GM19372 (cell line): ENCODE data around the gene GNAZ.

Experiments
- ATAC-seq: cut with Tn5 transposase; IDR thresholded peaks from one replicate; pipeline ENCODE4 v1.9.1; 2021; ENCODE audit warnings: mild to moderate bottlenecking, low read depth, moderate library complexity; ENCODE audit not compliant: unreplicated experiment

The GNAZ gene

DNA sequence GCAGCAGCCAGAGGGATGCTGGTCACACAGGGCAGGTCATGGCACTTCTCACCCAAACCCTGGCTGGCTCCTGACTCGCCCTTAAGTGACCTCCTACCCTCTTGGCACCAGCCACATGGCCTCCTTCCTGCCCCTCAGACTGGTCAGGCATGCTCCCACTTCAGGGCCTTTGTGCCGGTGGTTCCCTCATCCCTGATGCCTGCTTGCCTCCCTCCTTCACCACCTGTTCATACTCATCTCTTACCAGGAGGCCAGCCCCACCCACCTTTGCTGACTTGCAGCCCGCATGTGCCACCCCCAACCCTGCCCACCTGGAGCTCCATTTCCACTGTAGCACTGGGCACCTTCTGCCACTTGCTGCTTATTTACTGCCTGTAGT lies 20.1 kb downstream of the GNAZ start:
- ATAC-seq = no peak

DNA sequence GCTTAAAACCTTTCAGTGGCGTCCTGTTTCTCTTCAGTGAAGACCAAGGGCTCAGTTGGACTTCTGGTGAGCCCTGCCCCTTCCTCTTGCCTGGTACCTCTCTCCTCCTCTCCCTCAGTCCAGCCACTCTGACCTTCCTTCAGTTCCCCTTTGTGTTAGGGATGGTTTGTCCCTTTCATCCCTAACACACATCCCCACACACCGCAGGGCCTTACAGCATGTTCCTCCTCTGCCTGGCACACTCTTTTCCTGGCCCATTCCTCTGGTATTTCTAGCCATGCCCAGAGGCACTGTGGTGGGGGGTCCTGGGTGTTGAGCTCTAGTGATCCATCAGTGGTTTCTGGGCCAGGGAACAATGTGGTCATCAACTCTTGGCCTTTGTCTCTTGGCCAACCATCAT lies 21.4 kb downstream of the GNAZ start:
- no peak for ATAC-seq

DNA sequence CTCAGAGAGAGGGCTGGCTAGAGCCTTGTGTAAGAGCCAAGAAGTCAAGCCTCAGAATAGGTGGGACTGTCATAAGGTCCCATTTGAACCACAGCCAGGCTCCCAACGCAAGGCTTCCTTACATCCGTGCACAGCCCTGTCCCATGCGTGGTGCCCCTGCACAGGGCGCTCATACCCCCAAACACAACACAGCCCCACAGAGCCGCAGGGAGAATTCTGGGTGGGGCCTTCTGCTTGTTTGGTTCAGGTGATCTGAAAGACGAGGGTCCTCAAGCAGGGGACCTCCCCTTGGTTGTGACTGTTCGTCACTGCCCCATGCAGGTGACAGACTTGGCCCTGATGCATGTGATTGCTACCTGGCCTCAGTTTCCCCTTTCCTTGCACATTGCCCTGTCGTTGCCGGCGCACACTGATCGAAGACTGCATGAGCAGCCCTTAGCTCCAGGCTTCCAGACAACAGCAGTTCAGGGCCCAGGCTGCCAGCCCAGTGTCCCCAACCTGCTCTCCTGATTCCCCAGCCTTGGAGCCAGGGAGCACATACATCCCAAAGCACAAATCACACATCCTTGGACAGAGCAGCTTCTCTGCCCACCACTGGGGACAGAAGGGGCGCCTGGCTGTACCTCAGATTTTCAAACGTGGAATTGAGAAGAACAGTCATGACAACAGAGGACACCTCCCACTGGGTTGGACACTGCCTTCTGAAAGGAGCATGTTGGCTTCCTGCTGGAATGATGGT lies 22.1 kb downstream of the GNAZ start:
- no peak for ATAC-seq

DNA sequence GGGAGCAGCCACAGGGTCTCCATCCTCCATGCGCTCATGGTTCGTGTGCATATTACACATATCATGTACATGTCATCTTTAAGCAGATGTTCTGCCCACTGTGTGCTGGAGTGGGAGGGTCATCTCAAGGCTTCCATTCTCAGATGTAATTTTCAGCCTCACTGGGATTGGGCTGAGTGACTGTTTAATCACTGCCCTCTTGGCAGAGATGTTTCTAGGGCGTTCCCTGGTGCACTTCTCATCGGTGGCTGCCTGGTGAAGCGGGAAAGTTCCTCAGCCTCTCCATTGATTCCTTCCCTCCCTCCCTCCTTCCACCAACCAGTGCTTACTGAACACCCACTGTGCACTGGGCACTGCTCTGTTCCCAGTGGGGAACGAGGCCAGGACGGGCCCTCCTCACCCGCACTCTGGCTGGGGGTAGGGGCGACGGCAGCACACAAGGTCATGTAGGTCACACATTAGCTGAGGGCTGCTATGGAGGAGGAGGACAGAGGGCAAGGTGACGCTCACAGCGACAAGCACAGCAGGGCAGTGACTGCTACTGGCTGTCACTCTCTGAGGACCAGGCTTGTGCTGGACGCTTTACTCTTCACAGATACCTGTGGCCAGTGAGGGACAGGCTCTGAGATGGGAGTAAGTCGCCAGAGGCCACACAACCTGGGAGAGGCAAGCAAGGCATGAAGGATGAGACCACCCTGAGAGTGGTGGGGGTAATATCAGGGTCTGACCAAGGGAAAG lies 22.9 kb downstream of the GNAZ start:
- ATAC-seq = no peak

DNA sequence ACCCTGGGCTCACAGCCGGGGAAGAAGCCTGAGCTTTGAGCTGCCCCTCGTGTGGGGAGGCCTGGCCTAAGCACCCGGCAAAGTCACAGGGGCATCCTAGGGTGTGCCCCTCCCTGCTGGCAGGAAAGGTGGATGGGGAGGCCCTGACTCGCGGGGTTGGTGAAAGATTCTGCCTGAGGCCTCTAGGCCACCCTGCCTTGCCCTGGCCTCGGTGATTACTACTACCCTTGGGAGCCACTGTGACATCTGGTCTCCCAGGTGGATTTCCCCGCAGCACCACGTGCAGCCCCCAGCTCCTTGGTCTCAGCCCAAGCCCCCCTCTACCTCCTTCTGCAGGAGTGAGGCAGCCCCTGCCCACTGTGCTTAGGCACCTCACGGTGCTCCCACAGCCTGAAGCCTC lies 23.9 kb downstream of the GNAZ start:
- no peak for ATAC-seq

DNA sequence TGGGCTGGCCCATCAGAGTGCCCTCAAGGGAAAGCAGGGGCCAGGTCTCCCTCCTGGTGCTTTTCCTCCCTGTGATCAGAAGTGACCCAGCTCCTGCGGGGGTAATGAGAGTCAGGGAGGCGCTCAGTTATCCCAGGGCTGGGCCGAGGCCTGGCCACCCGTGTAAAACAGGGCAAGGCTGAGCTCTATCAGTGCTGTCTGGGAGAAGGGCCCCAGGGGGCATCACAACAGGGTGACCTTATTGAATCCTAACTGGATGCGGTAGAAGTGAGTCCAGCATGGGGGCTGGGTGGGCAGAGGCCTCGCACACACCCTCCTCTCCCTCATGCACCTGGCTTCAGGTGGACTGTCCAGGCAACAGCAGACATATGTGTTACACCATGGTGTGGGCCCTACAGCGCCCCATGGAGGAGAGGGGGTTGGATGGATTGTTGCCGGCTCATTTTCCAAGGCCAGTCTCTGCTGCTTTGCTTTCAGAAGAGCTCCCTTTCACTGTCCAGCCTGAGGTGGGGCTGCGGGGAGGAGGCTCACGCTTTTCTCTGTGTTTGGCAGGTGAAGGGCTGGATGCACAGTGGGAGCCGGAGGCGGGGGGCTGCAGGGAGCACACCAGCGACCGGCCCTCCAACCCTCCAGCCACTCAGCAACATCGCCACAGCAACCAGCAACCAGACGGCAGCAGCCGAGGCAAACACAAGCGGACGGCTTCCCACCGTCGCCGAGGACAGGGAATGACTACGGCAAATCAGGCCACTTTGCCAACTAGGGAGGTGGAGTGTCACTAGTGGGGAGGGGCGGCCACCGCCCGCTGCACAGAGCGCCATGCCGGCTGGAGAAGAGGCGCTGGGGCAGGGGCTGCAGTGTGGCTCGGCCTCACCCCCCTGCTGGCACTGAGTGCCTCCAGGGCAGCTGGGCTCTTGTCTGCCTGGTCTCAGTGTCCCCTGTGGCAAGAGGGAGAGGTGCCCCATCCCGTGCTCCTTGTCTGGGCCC lies 24.7 kb downstream of the GNAZ start:
- no peak for ATAC-seq

DNA sequence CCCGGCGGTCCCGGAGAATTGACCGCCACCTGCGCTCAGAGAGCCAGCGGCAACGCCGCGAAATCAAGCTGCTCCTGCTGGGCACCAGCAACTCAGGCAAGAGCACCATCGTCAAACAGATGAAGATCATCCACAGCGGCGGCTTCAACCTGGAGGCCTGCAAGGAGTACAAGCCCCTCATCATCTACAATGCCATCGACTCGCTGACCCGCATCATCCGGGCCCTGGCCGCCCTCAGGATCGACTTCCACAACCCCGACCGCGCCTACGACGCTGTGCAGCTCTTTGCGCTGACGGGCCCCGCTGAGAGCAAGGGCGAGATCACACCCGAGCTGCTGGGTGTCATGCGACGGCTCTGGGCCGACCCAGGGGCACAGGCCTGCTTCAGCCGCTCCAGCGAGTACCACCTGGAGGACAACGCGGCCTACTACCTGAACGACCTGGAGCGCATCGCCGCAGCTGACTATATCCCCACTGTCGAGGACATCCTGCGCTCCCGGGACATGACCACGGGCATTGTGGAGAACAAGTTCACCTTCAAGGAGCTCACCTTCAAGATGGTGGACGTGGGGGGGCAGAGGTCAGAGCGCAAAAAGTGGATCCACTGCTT lies 25.5 kb downstream of the GNAZ start:
- ATAC-seq = no peak

DNA sequence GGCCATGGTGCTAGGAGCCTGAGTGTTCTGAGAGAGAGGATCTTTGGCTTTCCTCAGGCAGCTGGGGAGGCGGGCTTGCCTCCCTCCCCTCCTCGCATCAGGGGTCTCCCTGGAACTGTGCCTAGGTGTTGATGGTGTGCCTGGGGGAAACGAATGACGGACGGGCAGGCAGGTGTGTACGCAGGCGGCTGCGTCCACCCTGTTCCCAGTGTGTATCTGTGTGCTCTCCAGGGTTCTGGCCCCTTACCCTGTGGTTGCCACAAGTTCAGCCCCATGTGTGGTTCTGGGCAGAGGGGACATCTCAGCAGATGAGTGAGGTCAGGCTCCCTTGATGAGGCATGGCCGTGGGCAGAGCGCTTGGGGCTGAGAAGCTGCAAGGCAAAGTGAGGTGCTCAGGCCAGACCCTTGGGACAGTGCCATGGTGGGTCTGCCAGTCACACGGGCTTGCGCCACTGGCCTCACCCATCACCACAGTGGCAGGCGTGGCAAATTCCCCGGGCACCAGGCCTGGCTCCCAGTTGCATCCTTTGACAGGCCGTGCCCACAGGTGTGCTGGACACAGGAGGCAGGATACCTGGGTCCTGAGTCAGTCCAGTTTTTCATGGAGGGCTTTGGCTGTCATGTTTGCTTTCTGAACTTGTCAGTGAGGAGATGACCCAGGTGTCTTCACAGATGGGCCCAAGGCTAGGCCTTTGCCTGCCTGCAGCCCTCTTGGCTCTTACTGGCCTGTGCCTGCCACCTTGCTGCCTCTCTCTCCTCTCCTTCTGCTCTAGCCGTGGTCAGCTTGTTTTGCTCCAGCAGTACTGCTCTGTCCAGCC lies 27.3 kb downstream of the GNAZ start:
- ATAC-seq = no peak

DNA sequence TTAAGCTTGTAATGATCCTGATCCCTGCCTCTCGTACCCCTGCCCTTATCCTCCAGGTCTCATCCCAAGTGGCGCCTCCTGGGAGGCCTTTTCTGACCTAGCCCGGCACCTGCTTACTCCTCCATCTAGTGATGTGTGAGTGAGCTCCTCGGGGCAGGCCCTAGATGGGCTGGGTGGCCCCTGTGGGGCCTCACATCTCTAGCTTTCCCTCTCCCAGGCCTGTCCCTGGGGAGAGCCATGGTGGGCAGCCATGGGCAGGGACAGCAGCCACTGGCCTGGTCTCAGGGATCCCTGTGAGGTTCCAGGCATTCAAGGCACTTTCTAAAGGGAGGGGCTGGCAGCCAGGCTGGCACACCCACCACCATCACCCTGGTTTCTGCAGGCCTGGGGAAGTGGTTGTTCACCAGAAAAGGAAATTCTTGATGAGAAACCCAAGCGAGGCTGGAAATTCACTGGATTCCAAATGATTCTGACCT lies 27.9 kb downstream of the GNAZ start:
- ATAC-seq = no peak

DNA sequence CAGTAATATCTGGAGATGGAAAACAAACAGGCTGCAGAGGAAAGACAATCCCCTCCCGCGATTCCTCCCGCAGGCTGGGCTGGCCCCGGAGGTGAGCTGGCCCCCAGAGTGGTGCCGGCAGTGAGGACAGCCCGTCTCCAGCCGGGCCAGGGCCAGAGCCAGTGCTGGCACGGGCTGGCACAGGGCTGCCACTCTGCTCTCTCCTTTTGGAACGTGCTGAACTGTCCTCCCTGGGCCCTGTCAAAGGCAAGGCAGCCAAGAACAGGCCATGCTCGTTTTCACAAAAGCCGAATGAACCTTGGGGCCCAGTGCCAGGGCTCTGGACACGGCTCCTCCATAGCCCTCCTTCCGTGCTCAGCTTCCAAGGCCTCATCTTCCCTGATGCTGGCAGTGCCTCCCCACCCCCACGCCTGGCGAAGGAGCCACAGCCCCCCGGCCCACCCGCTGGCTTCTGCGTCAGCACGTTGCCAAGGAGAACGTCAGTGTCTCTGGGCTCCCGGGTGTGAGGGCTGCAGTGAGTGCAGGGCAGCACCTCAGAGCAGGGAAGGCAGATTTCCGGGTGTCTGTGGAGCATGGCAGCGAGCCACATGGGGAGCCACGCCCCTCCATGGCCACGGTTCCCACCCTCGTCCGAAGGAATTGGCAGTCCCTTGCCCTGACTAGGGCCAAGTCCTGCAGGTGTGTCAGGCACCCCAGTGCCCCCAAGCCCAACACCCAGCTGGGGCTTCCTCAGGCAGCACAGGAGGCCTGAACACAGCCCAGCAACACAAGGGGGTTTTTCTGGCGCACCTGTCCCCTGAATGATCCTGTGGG lies 28.6 kb downstream of the GNAZ start:
- ATAC-seq = no peak

DNA sequence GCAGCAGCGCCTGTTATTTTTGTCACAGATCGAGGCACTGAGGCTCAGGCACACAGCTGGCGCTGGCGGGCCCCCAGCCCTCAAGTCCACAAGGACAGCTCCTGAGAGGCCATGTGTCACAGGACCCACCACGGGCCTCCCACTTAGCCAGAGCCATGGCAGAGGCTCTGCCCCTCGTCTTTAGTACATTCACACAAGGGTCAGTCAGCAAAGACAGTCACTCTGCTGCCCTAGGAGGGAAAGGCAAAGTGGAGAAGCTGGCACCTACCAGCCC lies 29.1 kb downstream of the GNAZ start:
- ATAC-seq = no peak

DNA sequence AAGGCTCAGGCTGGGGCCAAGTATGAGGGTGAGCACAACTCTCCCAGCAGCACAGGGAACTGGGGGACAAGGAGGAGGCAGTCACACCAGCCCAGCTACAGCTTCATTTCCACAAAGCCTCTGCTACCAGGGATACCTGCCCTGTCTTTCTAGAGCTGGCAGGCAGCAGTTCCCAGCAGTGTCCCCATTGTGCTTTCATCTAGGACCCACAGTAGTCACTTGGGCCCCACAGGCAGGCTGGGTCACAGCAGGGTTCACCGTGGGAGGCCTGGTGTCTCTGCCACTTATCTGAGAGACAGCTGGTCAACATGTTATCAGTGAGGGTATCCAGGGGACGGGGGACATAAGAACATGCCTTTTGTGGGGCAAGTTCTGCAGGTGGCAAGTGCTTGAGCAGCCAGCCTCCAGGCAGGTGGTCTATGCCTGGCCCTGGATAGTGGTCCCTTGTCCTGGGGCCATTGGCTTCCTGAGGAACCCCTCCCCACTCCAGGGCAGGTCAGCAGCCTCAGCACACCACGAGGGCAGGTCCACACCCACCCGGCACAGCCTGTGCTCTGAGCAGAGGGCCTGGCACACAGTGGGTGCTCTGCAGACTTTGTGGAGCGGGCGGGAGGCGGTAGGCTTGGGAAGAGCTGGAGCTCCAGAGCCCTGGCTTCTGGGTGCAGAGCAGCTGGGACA lies 29.9 kb downstream of the GNAZ start:
- no peak for ATAC-seq

DNA sequence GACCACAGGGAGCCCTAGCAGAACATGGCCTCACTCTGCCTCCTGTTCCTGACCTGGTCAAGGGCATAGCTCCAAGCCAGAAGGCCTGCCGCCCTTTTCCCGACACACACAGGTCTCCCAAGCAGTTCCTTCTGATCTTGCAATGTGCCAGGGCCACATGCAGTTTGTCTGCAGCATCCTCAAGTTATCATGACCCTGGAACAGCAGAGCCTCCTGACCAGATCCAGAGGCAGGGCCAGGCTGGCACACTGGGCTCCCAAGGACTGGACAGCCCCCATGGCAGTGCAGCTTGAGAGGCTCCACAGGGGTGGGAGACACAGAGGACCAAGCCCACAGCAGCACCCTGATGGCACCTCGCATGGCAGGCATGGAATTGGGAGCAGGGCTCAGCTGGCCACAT lies 31.2 kb downstream of the GNAZ start:
- ATAC-seq = no peak

DNA sequence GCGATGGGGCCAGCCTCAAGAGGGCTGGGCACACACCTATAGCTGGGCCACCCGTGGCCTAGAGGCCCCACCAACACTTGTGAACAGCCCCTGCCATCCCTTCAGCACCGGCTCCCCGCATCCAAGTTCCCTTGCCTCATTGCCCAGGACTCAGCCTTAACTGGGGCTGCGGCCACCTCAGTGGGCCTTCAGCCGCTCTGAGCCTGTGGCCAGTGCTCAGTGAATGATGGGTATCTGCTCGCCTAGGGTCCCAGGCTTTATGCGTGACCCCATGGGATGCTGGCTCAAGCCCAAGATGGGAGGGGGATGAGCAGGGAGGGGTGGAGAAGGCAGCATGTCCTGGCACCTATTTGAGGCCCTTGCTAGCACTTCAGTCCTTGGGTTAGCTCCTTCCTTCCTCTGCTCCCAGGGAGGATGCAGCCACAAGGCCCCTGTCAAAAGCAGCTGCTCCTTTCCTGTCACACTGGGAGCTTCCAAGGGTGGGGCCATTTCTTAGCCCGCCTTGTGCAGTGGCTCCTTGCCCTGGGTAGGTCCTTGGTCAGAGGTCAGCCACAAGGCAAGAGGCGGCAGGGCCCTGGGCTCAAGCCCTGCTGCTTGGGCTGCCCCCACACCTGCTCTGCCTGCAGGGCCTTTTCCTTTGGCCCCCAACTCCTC lies 31.8 kb downstream of the GNAZ start:
- ATAC-seq = no peak

DNA sequence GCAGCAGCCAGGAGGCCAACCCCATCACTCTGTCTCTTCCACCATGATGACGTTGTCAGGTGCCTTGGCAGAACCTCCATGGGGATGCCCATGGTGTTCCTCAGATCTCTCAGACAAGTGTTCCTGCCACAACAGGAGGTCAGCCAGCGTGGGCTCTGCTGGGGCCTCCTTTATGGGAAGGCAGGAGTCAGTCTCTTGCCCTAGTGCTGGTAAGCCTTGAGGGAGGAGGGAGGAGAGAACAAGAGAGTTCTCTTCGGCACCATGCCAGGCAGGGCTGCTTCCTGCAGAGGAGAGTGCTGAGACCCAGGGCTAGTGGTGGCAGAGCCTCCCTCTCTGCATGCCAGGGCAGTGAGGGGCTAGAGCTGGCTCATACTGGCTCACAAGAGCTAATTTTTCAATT lies 32.5 kb downstream of the GNAZ start:
- ATAC-seq = no peak

DNA sequence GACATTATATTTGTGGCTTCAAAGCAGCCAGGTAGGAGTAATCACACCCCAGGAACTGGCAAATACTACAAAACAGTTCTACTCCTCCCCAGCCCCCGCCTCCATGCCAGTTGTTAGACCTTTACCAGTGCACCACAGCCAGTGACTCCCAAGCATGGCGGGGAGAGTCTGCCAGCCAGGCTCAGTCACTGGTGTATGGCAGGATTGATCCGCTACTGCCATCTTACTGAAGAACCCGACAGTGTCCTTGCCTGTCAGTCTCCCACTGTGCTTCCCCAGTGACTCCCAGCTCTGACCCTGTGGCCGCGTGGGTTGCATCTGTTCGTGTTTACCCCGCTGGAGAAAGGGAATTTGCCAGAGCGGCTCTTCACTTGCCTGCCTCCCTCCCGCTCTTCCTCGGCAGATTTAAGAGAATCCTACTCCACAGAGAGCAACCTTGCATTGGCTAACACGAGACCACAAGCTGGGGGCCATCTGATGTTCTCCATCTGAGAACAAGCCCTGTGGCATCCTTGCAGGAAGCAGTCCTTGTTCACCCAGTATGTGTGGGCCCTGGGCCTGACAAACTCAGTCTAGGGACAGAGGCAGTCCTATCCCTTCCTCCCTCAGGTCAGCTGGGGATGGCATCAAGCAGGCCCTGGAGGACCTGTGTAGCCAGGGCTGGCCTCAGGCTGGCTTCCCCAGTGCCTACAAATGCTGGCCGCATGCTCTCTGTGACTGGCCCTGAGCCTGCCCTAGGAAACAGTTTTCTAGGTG lies 33.1 kb downstream of the GNAZ start:
- ATAC-seq = no peak

DNA sequence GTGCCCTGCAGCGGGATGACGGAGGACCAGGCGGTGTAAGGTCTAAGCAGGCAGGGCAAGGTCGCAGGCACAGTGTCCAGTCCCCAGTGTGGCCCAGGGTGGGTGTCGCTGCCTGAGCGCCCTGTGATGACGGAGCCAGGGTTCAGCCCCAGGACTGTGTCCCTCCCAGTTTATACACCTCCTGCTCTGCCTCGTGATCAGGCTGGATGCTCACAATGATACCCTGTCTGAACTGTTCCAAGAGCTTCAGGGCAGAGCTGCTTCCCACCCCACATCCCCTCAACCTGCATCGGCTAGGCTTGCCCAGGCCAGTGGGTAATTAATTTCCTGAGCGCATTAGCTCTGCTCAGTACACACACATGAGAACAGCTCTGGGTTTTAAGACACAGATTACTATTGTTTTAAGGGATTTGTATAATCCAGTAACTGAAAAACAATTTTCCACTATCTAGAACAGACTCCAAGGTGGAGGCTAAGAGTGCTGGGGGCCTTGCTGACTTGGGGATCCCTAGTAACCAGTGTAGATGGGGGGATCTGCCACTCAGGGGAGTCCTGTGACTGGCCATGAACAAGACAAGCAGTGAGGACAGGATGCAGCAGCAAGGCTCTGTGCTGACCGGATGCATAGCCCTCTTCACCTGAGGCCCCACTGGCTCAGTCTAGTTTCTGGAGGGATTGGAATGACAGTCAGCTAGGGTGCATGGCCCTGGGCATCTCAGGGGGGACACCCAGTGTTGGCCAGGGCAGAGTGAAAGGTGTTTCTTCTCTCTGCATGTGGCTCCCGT lies 34.1 kb downstream of the GNAZ start:
- no peak for ATAC-seq
